OCI-LY7 (cell line): Measurements from ENCODE around the gene AIM2. TPM values are rescaled to one million over a fixed set of nuclear protein-coding genes. Genes with fewer than 3 reads are reported as not detected.

Experiments used
- BruUV-seq: library from RNA; stranded (reverse); fragments of 400-500 nt; replicated peaks from 2 replicates; lab custom pipeline; 2021; lab: Mats Ljungman, UMichigan
- CTCF ChIA-PET: fragments of 300-600 bp; sonication (Branson Sonifier 250); formaldehyde crosslinking; loops from one replicate; lab custom pipeline; 2022; ENCODE audit warnings: antibody characterized with exemption; ENCODE audit not compliant: unreplicated experiment; lab: Charles Lee
- POLR2A ChIA-PET: fragments of 300-600 bp; sonication (Branson Sonifier 250); formaldehyde crosslinking; loops from one replicate; lab custom pipeline; 2022; ENCODE audit warnings: antibody characterized with exemption; lab: Charles Lee
- DNase-seq: peaks from one replicate; pipeline ENCODE4 v3.0.0-alpha.2; 2015; ENCODE audit warnings: low spot score
- H2AFZ ChIP-seq: fragments of 200-600 bp; sonication (generic), shearing (Covaris generic); 2 replicates; pipeline ENCODE4 v1.6.1; 2014; ENCODE audit warnings: mild to moderate bottlenecking, antibody characterized with exemption, low read length, moderate library complexity
- H3K27ac ChIP-seq: fragments of 200-600 bp; sonication (generic); 2 replicates; pipeline ENCODE4 v1.5.1; 2014; ENCODE audit warnings: mixed run types, low read depth, mild to moderate bottlenecking, moderate library complexity, low read length, inconsistent platforms; ENCODE audit not compliant: poor library complexity, severe bottlenecking
- H3K36me3 ChIP-seq: fragments of 200-600 bp; sonication (generic); 2 replicates; pipeline ENCODE4 v1.6.1; 2014; ENCODE audit warnings: mild to moderate bottlenecking, antibody characterized with exemption, low read length, moderate library complexity, mixed read lengths; ENCODE audit not compliant: insufficient read depth
- H3K4me1 ChIP-seq: fragments of 200-600 bp; sonication (generic); 2 replicates; pipeline ENCODE4 v1.5.1; 2014; ENCODE audit warnings: mild to moderate bottlenecking, low read length; ENCODE audit not compliant: insufficient read depth, poor library complexity, severe bottlenecking
- H3K4me2 ChIP-seq: fragments of 200-600 bp; sonication (generic); 2 replicates; pipeline ENCODE4 v1.6.1; 2014; ENCODE audit warnings: mild to moderate bottlenecking, low read length
- H3K4me3 ChIP-seq: fragments of 200-600 bp; sonication (generic); 2 replicates; pipeline ENCODE4 v1.5.1; 2014; ENCODE audit warnings: mild to moderate bottlenecking, low read depth, low read length; ENCODE audit not compliant: poor library complexity, severe bottlenecking
- H3K79me2 ChIP-seq: fragments of 200-600 bp; sonication (generic); 2 replicates; pipeline ENCODE4 v1.6.1; 2016; ENCODE audit warnings: low read depth, mild to moderate bottlenecking, low read length, moderate library complexity, mixed read lengths; ENCODE audit not compliant: insufficient read depth
- H3K9me2 ChIP-seq: fragments of 200-600 bp; sonication (generic); 2 replicates; pipeline ENCODE4 v1.6.1; 2016; ENCODE audit warnings: mild to moderate bottlenecking, low read length, mixed read lengths; ENCODE audit not compliant: insufficient read depth
- H3K9me3 ChIP-seq: fragments of 200-600 bp; sonication (generic); 2 replicates; pipeline ENCODE4 v1.6.1; 2014; ENCODE audit warnings: mild to moderate bottlenecking, mixed run types, low read length, mixed read lengths
- H4K20me1 ChIP-seq: fragments of 200-600 bp; sonication (generic); 2 replicates; pipeline ENCODE4 v1.6.1; 2014; ENCODE audit warnings: mild to moderate bottlenecking, antibody characterized with exemption, low read length, moderate library complexity, mixed read lengths; ENCODE audit not compliant: insufficient read depth
- EZH2phosphoT487 ChIP-seq: fragments of 200-600 bp; sonication (generic); IDR thresholded peaks from 2 replicates; pipeline ENCODE4 v1.6.1; 2018; ENCODE audit warnings: low read depth, borderline replicate concordance, mild to moderate bottlenecking, mixed run types, antibody characterized with exemption, low read length, moderate library complexity, mixed read lengths
- intact Hi-C: fragments of 100-400 bp; cut with micrococcal nuclease; formaldehyde crosslinking; loops from one replicate; pipeline ENCODE4 v1.10.0; 2022; ENCODE audit not compliant: unreplicated experiment
- total RNA-seq, 2 experiments: library from RNA; depleted of rRNA in 1 of 2; stranded (reverse); fragments of >200 nt in 1 of 2; shearing (Covaris generic) in 1 of 2; gene quantifications; 2 replicates each; pipeline ENCODE4 v1.2.3, GENCODE V29; 2014 to 2022
- TF ChIP-seq, protein P1 (sequence below): fragments of 200-600 bp; sonication (generic); conservative IDR thresholded peaks from 2 replicates; pipeline ENCODE4 v1.5.1; 2014; ENCODE audit warnings: mild to moderate bottlenecking, antibody characterized with exemption, low read length, moderate library complexity, mixed read lengths

AIM2 gene
- total RNA-seq, 2 experiments from 2014 or later: 18.2 to 28.1 TPM

DNA sequence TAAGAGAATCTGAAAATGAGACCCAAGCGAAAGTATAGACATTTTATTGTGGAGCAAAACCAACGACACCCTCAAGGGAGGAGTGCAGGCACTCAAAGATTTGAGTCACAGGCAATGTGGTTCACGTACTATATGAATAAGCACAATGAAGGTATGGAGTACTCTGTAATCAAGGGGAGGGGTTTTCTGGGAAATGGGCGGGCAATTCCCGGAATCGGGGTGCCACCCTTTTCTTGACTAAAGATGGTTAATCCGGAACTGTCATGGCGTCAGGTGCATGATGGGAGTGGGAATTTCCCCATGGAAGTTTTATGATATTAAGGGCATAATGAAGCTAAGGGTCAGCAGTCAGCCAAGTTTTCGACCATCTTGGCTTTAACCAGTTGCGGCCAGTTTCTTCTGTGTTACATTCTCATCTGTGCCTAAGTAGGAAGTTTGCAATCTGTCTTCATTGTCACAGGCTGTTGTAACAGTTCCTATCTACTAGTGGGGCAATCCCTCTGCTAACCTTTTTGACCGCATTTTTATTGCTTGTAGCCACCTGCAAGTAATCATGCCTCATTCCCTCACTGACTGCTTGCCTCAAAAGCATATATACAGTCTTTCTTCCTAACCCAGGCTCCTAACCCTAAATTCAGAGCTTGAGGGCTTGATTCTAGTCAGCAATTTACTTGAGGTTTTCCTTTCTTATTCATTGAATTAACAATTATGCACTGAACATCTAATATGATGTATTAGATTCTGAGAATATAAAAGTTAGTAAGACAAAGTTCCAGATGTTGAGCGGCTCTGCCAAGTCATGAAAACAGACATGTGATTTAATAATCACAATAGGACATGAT lies 775 bp upstream of the AIM2 start:
- peaks cover 39% of the 10 kb centered on the region for H3K79me2 ChIP-seq
- no peaks in the 10 kb centered on the region for H4K20me1 ChIP-seq
- peaks cover 41% of the 10 kb centered on the region for H3K4me1 ChIP-seq
- H3K9me2 ChIP-seq: no peaks in the 10 kb centered on the region
- no peaks in the 10 kb centered on the region; the same call in 1 of the 2 replicates for H3K36me3 ChIP-seq
- H3K9me3 ChIP-seq: no peaks in the 10 kb centered on the region
- peak; percentile 67 for DNase-seq
- peak overlapping the region; percentile 93 for H2AFZ ChIP-seq
- BruUV-seq: no TSS peak
- ChIA-PET POLR2A (interaction anchor here (0.6 to 3.4 kb wide), 11 partner anchors 9 to 935 kb away, joined by 3 to 28 read pairs (median 6); partner anchors contain the start of gene IFI16), CTCF (interaction anchor here (1.2 to 1.4 kb wide), 2 partner anchors 11 to 67 kb away, joined by 5 read pairs; partner anchors contain the start of gene IFI16)
- H3K27ac ChIP-seq: peak overlapping the region; percentile 86
- intact Hi-C loops: loop anchor here (10.0 kb wide), 1 partner anchor 513 kb away; no protein-coding TSS in a partner anchor
- TF ChIP-seq, protein P1, sequence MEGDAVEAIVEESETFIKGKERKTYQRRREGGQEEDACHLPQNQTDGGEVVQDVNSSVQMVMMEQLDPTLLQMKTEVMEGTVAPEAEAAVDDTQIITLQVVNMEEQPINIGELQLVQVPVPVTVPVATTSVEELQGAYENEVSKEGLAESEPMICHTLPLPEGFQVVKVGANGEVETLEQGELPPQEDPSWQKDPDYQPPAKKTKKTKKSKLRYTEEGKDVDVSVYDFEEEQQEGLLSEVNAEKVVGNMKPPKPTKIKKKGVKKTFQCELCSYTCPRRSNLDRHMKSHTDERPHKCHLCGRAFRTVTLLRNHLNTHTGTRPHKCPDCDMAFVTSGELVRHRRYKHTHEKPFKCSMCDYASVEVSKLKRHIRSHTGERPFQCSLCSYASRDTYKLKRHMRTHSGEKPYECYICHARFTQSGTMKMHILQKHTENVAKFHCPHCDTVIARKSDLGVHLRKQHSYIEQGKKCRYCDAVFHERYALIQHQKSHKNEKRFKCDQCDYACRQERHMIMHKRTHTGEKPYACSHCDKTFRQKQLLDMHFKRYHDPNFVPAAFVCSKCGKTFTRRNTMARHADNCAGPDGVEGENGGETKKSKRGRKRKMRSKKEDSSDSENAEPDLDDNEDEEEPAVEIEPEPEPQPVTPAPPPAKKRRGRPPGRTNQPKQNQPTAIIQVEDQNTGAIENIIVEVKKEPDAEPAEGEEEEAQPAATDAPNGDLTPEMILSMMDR: no peak
- TF ChIP-seq EZH2phosphoT487: no peak
- peak overlapping the region; percentile 68 for H3K4me3 ChIP-seq
- peak overlapping the region; percentile 74 for H3K4me2 ChIP-seq

DNA sequence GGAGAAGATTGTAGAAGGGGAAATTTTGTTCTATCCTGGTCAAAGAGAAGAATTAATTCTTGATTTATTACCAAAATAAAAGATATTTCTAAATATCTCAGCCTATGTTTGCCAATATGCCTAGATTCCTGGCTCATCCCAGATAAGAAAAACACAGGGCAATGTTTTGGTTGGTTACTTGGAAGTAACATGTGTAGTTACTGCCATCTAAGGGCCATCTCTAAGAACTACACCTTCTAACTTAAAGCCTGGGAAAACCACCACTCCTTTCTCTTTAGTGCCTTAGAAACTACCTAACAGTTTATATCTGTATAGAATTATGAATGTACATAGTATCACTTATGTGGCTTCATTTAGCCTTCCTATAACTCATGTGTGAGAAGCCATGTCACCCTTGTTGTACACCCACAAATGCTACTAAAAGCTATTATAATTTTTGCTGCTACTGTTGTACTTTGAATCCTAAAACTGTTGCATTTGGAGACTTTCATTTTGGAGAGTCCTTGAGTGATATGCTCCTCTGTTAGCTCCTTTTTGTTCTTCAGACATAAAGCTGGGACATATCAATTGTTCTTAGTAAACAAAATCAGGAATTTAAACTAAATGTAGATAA lies 4.5 kb downstream of the AIM2 start:
- Histone ChIP-seq H3K9me2 (no peaks in the 10 kb centered on the region), H3K36me3 (peaks cover 17% of the 10 kb centered on the region; the same call in 1 of the 2 replicates), H3K27ac (peak overlapping the region; percentile 68), H3K4me2 (peak overlapping the region; percentile 74), H3K4me1 (peaks cover 77% of the 10 kb centered on the region), H3K4me3 (peak overlapping the region; percentile 68), H3K79me2 (peaks cover 57% of the 10 kb centered on the region), H3K9me3 (no peaks in the 10 kb centered on the region), H4K20me1 (no peaks in the 10 kb centered on the region), H2AFZ (peak overlapping the region; percentile 60)
- ChIA-PET CTCF (no interaction called here), POLR2A (interaction anchor here (0.7 to 7.5 kb wide), 5 partner anchors 17 to 894 kb away, joined by 3 to 93 read pairs (median 4); partner anchors contain the start of gene IFI16)
- TF ChIP-seq, protein P1: peak; percentile 92
- TF ChIP-seq EZH2phosphoT487: no peak
- intact Hi-C loops: loop anchor here (1.0 to 10.0 kb wide), 6 partner anchors 140 to 826 kb away; partner anchors contain the start of gene PYHIN1
- no TSS peak for BruUV-seq
- peak; percentile 78 for DNase-seq
